ENCODE data around the gene SLC8A1. TPM values are rescaled to one million over a fixed set of nuclear protein-coding genes. Genes with fewer than 3 reads are reported as not detected.

SLC8A1 gene
- total RNA-seq, 1 donor from 2014 or later: 34.8 TPM

GRCh38 chr2:40228310-40228709 lies 223.6 kb downstream of the SLC8A1 start:
- H3K4me2 ChIP-seq (ENCODE audit: low read length): no peak overlapping the region
- H3K4me3 ChIP-seq (ENCODE audit: insufficient read depth, low read depth, low read length): no peak overlapping the region
- TF ChIP-seq CTCF (IDR thresholded peaks at IDR 0.05; ENCODE audit: insufficient read depth, low read depth, low read length): no peak
- TF ChIP-seq EZH2 (IDR thresholded peaks at IDR 0.05; ENCODE audit: insufficient read depth, low read length): no peak
- H3K4me1 ChIP-seq (ENCODE audit: insufficient read depth, low read length): no peaks in the 10 kb centered on the region
- H2AFZ ChIP-seq (ENCODE audit: low read depth, low read length): no peak overlapping the region
- no peaks in the 10 kb centered on the region for H3K27me3 ChIP-seq (ENCODE audit: insufficient read depth, low read length)
- no peaks in the 10 kb centered on the region for H3K9me3 ChIP-seq (ENCODE audit: insufficient read depth, low read depth, low read length)
- H3K27ac ChIP-seq (ENCODE audit: low read depth, low read length): no peak overlapping the region
- FAIRE-seq: no peak
- no peak for DNase-seq (ENCODE audit: low read depth)
- no peaks in the 10 kb centered on the region for H4K20me1 ChIP-seq (ENCODE audit: insufficient read depth, low read length)
- Mint-ChIP-seq H3K9me3 (ENCODE audit: unreplicated experiment) (no peaks in the 10 kb centered on the region), H3K27me3 (ENCODE audit: low read depth, unreplicated experiment) (no peaks in the 10 kb centered on the region), H3K4me3 (ENCODE audit: unreplicated experiment) (no peak overlapping the region), H3K36me3 (ENCODE audit: low read depth, unreplicated experiment) (no peaks in the 10 kb centered on the region), H3K4me1 (ENCODE audit: low read depth, unreplicated experiment) (no peaks in the 10 kb centered on the region), H3K27ac (ENCODE audit: unreplicated experiment) (no peak overlapping the region)
- no peaks in the 10 kb centered on the region for H3K36me3 ChIP-seq (ENCODE audit: insufficient read depth, low read length)
- no peaks in the 10 kb centered on the region for H3K79me2 ChIP-seq (ENCODE audit: insufficient read depth, low read length)
- H3K9ac ChIP-seq (ENCODE audit: low read length): no peak overlapping the region

GRCh38 chr2:40227210-40227609 lies 224.7 kb downstream of the SLC8A1 start:
- peaks cover 7% of the 10 kb centered on the region for H3K9me3 Mint-ChIP-seq (ENCODE audit: unreplicated experiment)
- H3K4me1 Mint-ChIP-seq (ENCODE audit: low read depth, unreplicated experiment): peaks cover 2% of the 10 kb centered on the region
- H3K9me3 ChIP-seq (ENCODE audit: insufficient read depth, low read depth, low read length): no peaks in the 10 kb centered on the region
- no peaks in the 10 kb centered on the region for H3K27me3 ChIP-seq (ENCODE audit: insufficient read depth, low read length)
- FAIRE-seq (peak; percentile 45), DNase-seq (ENCODE audit: low read depth) (peak; percentile 12)
- H3K4me3 Mint-ChIP-seq (ENCODE audit: unreplicated experiment): no peak overlapping the region
- H3K4me3 ChIP-seq (ENCODE audit: insufficient read depth, low read depth, low read length): no peak overlapping the region
- TF ChIP-seq EZH2 (IDR thresholded peaks at IDR 0.05; ENCODE audit: insufficient read depth, low read length) (no peak), CTCF (IDR thresholded peaks at IDR 0.05; ENCODE audit: insufficient read depth, low read depth, low read length) (no peak)
- peak overlapping the region; percentile 19 for H2AFZ ChIP-seq (ENCODE audit: low read depth, low read length)
- H3K4me1 ChIP-seq (ENCODE audit: insufficient read depth, low read length): no peaks in the 10 kb centered on the region
- peak overlapping the region; percentile 43 for H3K4me2 ChIP-seq (ENCODE audit: low read length)
- no peak overlapping the region for H3K27ac ChIP-seq (ENCODE audit: low read depth, low read length)
- peaks cover 2% of the 10 kb centered on the region for H3K36me3 Mint-ChIP-seq (ENCODE audit: low read depth, unreplicated experiment)
- H3K36me3 ChIP-seq (ENCODE audit: insufficient read depth, low read length): no peaks in the 10 kb centered on the region
- H3K79me2 ChIP-seq (ENCODE audit: insufficient read depth, low read length): no peaks in the 10 kb centered on the region
- H3K9ac ChIP-seq (ENCODE audit: low read length): no peak overlapping the region
- no peaks in the 10 kb centered on the region for H3K27me3 Mint-ChIP-seq (ENCODE audit: low read depth, unreplicated experiment)
- H3K27ac Mint-ChIP-seq (ENCODE audit: unreplicated experiment): no peak overlapping the region
- no peaks in the 10 kb centered on the region for H4K20me1 ChIP-seq (ENCODE audit: insufficient read depth, low read length)

- no peak overlapping the region for H3K9ac ChIP-seq (ENCODE audit: low read length)
- H3K36me3 ChIP-seq (ENCODE audit: insufficient read depth, low read length): no peaks in the 10 kb centered on the region
- H3K4me3 ChIP-seq (ENCODE audit: insufficient read depth, low read depth, low read length): no peak overlapping the region
- Mint-ChIP-seq H3K9me3 (ENCODE audit: unreplicated experiment) (peaks cover 7% of the 10 kb centered on the region), H3K27me3 (ENCODE audit: low read depth, unreplicated experiment) (no peaks in the 10 kb centered on the region), H3K4me1 (ENCODE audit: low read depth, unreplicated experiment) (peaks cover 2% of the 10 kb centered on the region), H3K27ac (ENCODE audit: unreplicated experiment) (no peak overlapping the region), H3K36me3 (ENCODE audit: low read depth, unreplicated experiment) (peaks cover 4% of the 10 kb centered on the region), H3K4me3 (ENCODE audit: unreplicated experiment) (no peak overlapping the region)
- no peak overlapping the region for H3K4me2 ChIP-seq (ENCODE audit: low read length)
- H3K27ac ChIP-seq (ENCODE audit: low read depth, low read length): no peak overlapping the region
- FAIRE-seq (no peak), DNase-seq (ENCODE audit: low read depth) (no peak)
- no peaks in the 10 kb centered on the region for H3K79me2 ChIP-seq (ENCODE audit: insufficient read depth, low read length)
- TF ChIP-seq EZH2 (IDR thresholded peaks at IDR 0.05; ENCODE audit: insufficient read depth, low read length) (no peak), CTCF (IDR thresholded peaks at IDR 0.05; ENCODE audit: insufficient read depth, low read depth, low read length) (no peak)
- H3K27me3 ChIP-seq (ENCODE audit: insufficient read depth, low read length): no peaks in the 10 kb centered on the region
- no peaks in the 10 kb centered on the region for H3K4me1 ChIP-seq (ENCODE audit: insufficient read depth, low read length)
- no peaks in the 10 kb centered on the region for H3K9me3 ChIP-seq (ENCODE audit: insufficient read depth, low read depth, low read length)
- H4K20me1 ChIP-seq (ENCODE audit: insufficient read depth, low read length): no peaks in the 10 kb centered on the region
- no peak overlapping the region for H2AFZ ChIP-seq (ENCODE audit: low read depth, low read length)
Observed at GRCh38 chr2:40226637-40227036, 225.3 kb downstream of the SLC8A1 start.

All from astrocyte (in vitro differentiated cells and primary cell).